Endothelial cell of umbilical vein (primary cell): ENCODE measurements around the gene DPP6.
"Not testable (repeated sequence)": the region's sequence is repeated elsewhere in the genome, so short reads cannot be mapped to it uniquely, and the experiment has no call there.

Source experiments
- CTCF ChIP-seq, 2 donors: IDR thresholded peaks; 1 replicate in 1 of 2; 2 replicates in 1 of 2; pipeline ENCODE4 v1.5.1; 2011; ENCODE audit warnings: low read length in 2 of 2, mild to moderate bottlenecking in 2 of 2, moderate library complexity in 2 of 2, control low read depth in 1 of 2, inconsistent platforms in 1 of 2, low read depth in 1 of 2; ENCODE audit not compliant: insufficient read depth in 1 of 2; ENCODE audit errors: extremely low read depth in 1 of 2
- EZH2 ChIP-seq: IDR thresholded peaks from 2 replicates; pipeline ENCODE4 v1.6.1; 2012; ENCODE audit warnings: borderline replicate concordance, low read depth, mild to moderate bottlenecking, moderate library complexity, low read length, inconsistent platforms; ENCODE audit not compliant: severe bottlenecking
- GATA2 ChIP-seq: IDR thresholded peaks from 2 replicates; pipeline ENCODE4 v1.7.0; 2011; ENCODE audit warnings: low read depth, mild to moderate bottlenecking, moderate library complexity, mixed read lengths, low read length; ENCODE audit not compliant: insufficient read length, insufficient read depth
- JUN ChIP-seq: IDR thresholded peaks from 2 replicates; pipeline ENCODE4 v1.6.1; 2011; ENCODE audit warnings: borderline replicate concordance, low read depth; ENCODE audit not compliant: insufficient read length, insufficient read depth
- MAX ChIP-seq: IDR thresholded peaks from 2 replicates; pipeline ENCODE4 v1.6.1; 2011; ENCODE audit not compliant: insufficient read depth, insufficient read length
- MYC ChIP-seq: IDR thresholded peaks from one replicate; pipeline ENCODE4 v1.6.1; 2011; ENCODE audit warnings: mild to moderate bottlenecking, low read depth, low read length
- POLR2A ChIP-seq: IDR thresholded peaks from 2 replicates; pipeline ENCODE4 v1.6.1; 2012; ENCODE audit warnings: low read depth, mild to moderate bottlenecking, control low read depth, low read length
- POLR2AphosphoS5 ChIP-seq: IDR thresholded peaks from 2 replicates; pipeline ENCODE4 v1.6.1; 2012; ENCODE audit warnings: low read depth, mild to moderate bottlenecking, control low read depth, low read length, moderate library complexity; ENCODE audit not compliant: insufficient read depth

- TF ChIP-seq CTCF (IDR thresholded peaks at IDR 0.05; ENCODE audit: extremely low read depth in 1 of 2, insufficient read depth in 1 of 2, low read depth in 1 of 2, low read length in 2 of 2); MAX; EZH2; POLR2A; GATA2; MYC; POLR2AphosphoS5; JUN: not testable (repeated sequence)
These were observed 35.0 kb downstream of the DPP6 start for GRCh38 chr7:154087037-154087725.
